ENCODE measurements around the gene SUPV3L1. TPM values are rescaled to one million over a fixed set of nuclear protein-coding genes. Genes with fewer than 3 reads are reported as not detected.

The SUPV3L1 gene
- total and polyA plus RNA-seq, 9 of the 15 experiments (the other 6 are each of a cell fraction or from before 2014, with no cell fraction given) = 45.2 to 156 (median 92.6) TPM

DNA sequence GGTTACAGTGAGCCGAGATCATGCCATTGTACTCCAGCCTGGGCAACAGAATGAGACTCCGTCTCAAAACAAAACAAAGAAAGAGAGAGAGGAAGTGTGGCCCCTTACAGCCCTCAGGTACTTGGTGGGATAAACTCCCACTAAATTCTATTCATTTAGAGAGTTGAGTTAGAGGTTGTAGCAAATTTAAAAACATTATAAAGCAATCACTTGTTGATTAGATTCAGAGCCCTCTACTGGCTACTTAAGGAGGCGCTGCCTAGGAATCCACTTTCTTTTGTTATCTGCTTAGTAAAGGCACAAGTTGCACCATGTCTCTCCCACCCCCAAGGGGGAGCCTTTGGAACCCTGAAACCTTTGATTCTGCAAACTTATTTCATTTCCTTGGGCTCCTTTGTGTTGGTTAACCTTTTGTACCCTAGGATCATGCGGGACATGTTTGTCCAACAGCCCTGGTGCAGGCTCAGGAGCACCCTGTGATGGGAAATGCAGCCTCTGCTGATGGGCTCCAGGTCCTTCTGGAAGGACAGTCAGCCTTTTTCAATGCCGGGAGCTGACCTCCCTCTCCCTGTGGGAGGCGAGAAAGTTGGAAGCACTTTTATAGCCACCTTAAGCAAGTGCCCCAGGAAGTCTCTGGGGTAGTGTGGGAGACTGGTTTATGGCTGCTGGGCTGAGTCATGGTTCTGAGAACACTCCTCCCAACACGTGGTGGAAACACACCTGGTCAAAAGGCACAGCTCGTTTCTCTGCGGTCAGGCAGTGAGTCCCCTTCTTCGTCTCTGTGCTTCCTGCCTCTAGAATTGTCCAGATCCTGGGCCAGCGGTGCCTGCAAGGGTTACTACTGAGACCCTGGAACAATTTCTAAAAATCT is 42.4 kb downstream of the SUPV3L1 start (continued):
- peak; percentile 52; the same call in 1 of the 2 replicates for TF ChIP-seq CREM (IDR thresholded peaks at IDR 0.05; ENCODE audit: low read depth)
- TF ChIP-seq SETDB1 (IDR thresholded peaks at IDR 0.05; ENCODE audit: low read length) = no peak
- peak; percentile 53 for TF ChIP-seq SAP30 (IDR thresholded peaks at IDR 0.05; ENCODE audit: borderline replicate concordance, insufficient read depth, low read depth, low read length, poor library complexity, severe bottlenecking)
- peak; percentile 58 for TF ChIP-seq RBFOX2 (IDR thresholded peaks at IDR 0.05; ENCODE audit: low read depth, low read length)
- TF ChIP-seq STAT5A (IDR thresholded peaks at IDR 0.05; ENCODE audit: borderline replicate concordance, low read length) = peak; percentile 71; the same call in 1 of the 2 replicates
- TF ChIP-seq ASH1L (IDR thresholded peaks at IDR 0.05; ENCODE audit: borderline replicate concordance, low read depth, partially characterized antibody) = no peak
- TF ChIP-seq SIX5 (IDR thresholded peaks at IDR 0.05; ENCODE audit: borderline replicate concordance in 1 of 2, insufficient read depth in 1 of 2, low read depth in 1 of 2, low read length in 2 of 2) = no peak
- TF ChIP-seq, protein P1, sequence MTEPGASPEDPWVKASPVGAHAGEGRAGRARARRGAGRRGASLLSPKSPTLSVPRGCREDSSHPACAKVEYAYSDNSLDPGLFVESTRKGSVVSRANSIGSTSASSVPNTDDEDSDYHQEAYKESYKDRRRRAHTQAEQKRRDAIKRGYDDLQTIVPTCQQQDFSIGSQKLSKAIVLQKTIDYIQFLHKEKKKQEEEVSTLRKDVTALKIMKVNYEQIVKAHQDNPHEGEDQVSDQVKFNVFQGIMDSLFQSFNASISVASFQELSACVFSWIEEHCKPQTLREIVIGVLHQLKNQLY (CRISPR knock-in tag; conservative IDR thresholded peaks at IDR 0.05) = no peak
- TF ChIP-seq BRD9 (IDR thresholded peaks at IDR 0.05; ENCODE audit: low read depth, partially characterized antibody) = peak; percentile 81
- TF ChIP-seq, protein P2, sequence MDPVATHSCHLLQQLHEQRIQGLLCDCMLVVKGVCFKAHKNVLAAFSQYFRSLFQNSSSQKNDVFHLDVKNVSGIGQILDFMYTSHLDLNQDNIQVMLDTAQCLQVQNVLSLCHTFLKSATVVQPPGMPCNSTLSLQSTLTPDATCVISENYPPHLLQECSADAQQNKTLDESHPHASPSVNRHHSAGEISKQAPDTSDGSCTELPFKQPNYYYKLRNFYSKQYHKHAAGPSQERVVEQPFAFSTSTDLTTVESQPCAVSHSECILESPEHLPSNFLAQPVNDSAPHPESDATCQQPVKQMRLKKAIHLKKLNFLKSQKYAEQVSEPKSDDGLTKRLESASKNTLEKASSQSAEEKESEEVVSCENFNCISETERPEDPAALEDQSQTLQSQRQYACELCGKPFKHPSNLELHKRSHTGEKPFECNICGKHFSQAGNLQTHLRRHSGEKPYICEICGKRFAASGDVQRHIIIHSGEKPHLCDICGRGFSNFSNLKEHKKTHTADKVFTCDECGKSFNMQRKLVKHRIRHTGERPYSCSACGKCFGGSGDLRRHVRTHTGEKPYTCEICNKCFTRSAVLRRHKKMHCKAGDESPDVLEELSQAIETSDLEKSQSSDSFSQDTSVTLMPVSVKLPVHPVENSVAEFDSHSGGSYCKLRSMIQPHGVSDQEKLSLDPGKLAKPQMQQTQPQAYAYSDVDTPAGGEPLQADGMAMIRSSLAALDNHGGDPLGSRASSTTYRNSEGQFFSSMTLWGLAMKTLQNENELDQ (CRISPR knock-in tag; IDR thresholded peaks at IDR 0.05; ENCODE audit: borderline replicate concordance) = no peak
- TF ChIP-seq SMC3 (conservative IDR thresholded peaks at IDR 0.05; ENCODE audit: insufficient read depth, low read depth, low read length) = peak; percentile 46
- TF ChIP-seq RHOXF2B (CRISPR knock-in tag; conservative IDR thresholded peaks at IDR 0.05) = 0 out of 2 replicates have a peak, but pooled peaks have one; percentile 63
- TF ChIP-seq SIN3B (IDR thresholded peaks at IDR 0.05; ENCODE audit: low read depth) = no peak
- TF ChIP-seq BRD4 (IDR thresholded peaks at IDR 0.05) = peak; percentile 66; the same call in 1 of the 2 replicates
- TF ChIP-seq DIDO1 (tag; IDR thresholded peaks at IDR 0.05; ENCODE audit: low read depth) = no peak

Measured in K562 (cell line).